ENCODE measurements around the gene CLCN7. TPM values are rescaled to one million over a fixed set of nuclear protein-coding genes. Genes with fewer than 3 reads are reported as not detected.
"Not testable (repeated sequence)": the region's sequence is repeated elsewhere in the genome, so short reads cannot be mapped to it uniquely, and the experiment has no call there.

The CLCN7 gene
- total RNA-seq, 1 experiment from 2014 or later = 8.9 TPM

- Histone ChIP-seq H4K20me1 (ENCODE audit: insufficient read depth, low read depth, low read length) (no peaks in the 10 kb centered on the region), H3K79me2 (ENCODE audit: low read length) (peaks cover 7% of the 10 kb centered on the region), H3K27ac (ENCODE audit: low read length) (no peak overlapping the region), H3K4me3 (ENCODE audit: low read length) (no peak overlapping the region), H3K27me3 (ENCODE audit: low read length) (no peaks in the 10 kb centered on the region), H3K9me2 (replicated peaks; ENCODE audit: insufficient read depth, low read length) (no peaks in the 10 kb centered on the region), H3K9me3 (ENCODE audit: low read length) (no peaks in the 10 kb centered on the region), H3K4me2 (ENCODE audit: low read depth, low read length, poor library complexity, severe bottlenecking) (no peak overlapping the region), H3K36me3 (ENCODE audit: insufficient read depth, low read length) (no peaks in the 10 kb centered on the region), H3K4me1 (ENCODE audit: low read length) (peaks cover 12% of the 10 kb centered on the region), H3K9ac (ENCODE audit: low read length) (no peak overlapping the region), H2AFZ (ENCODE audit: low read length) (no peak overlapping the region)
- DNase-seq = no peak
Observed at GRCh38 chr16:1471569-1472194, 3.1 kb downstream of the CLCN7 start.

- Histone ChIP-seq H3K79me2 (ENCODE audit: low read length) (peaks cover 7% of the 10 kb centered on the region), H3K27me3 (ENCODE audit: low read length) (no peaks in the 10 kb centered on the region), H3K27ac (ENCODE audit: low read length) (no peak overlapping the region), H3K4me1 (ENCODE audit: low read length) (peaks cover 11% of the 10 kb centered on the region), H2AFZ (ENCODE audit: low read length) (no peak overlapping the region), H3K4me2 (ENCODE audit: low read depth, low read length, poor library complexity, severe bottlenecking) (no peak overlapping the region), H3K4me3 (ENCODE audit: low read length) (no peak overlapping the region), H3K9me2 (replicated peaks; ENCODE audit: insufficient read depth, low read length) (no peaks in the 10 kb centered on the region), H4K20me1 (ENCODE audit: insufficient read depth, low read depth, low read length) (no peaks in the 10 kb centered on the region), H3K9ac (ENCODE audit: low read length) (no peak overlapping the region), H3K36me3 (ENCODE audit: insufficient read depth, low read length) (no peaks in the 10 kb centered on the region), H3K9me3 (ENCODE audit: low read length) (no peaks in the 10 kb centered on the region)
- DNase-seq = no peak
Observed at GRCh38 chr16:1470481-1471251, 4.2 kb downstream of the CLCN7 start.

GRCh38 chr16:1469693-1470201 lies 5.1 kb downstream of the CLCN7 start:
- H3K9ac ChIP-seq (ENCODE audit: low read length) = no peak overlapping the region

GRCh38 chr16:1469141-1469540 lies 5.7 kb downstream of the CLCN7 start:
- not testable (repeated sequence) for H3K4me2 ChIP-seq (ENCODE audit: low read depth, low read length, poor library complexity, severe bottlenecking); H3K4me1 ChIP-seq (ENCODE audit: low read length); H3K9me2 ChIP-seq (replicated peaks; ENCODE audit: insufficient read depth, low read length); DNase-seq; H3K9me3 ChIP-seq (ENCODE audit: low read length); H3K27me3 ChIP-seq (ENCODE audit: low read length); H4K20me1 ChIP-seq (ENCODE audit: insufficient read depth, low read depth, low read length); H3K27ac ChIP-seq (ENCODE audit: low read length); H3K79me2 ChIP-seq (ENCODE audit: low read length); H3K36me3 ChIP-seq (ENCODE audit: insufficient read depth, low read length); H3K9ac ChIP-seq (ENCODE audit: low read length); H3K4me3 ChIP-seq (ENCODE audit: low read length); H2AFZ ChIP-seq (ENCODE audit: low read length)

More at GRCh38 chr16:1469693-1470201, 5.1 kb downstream of the CLCN7 start:
- Histone ChIP-seq H3K4me3 (ENCODE audit: low read length) (no peak overlapping the region), H3K27me3 (ENCODE audit: low read length) (no peaks in the 10 kb centered on the region), H3K4me1 (ENCODE audit: low read length) (peaks cover 4% of the 10 kb centered on the region), H4K20me1 (ENCODE audit: insufficient read depth, low read depth, low read length) (no peaks in the 10 kb centered on the region), H3K4me2 (ENCODE audit: low read depth, low read length, poor library complexity, severe bottlenecking) (no peak overlapping the region), H3K9me3 (ENCODE audit: low read length) (no peaks in the 10 kb centered on the region), H3K27ac (ENCODE audit: low read length) (no peak overlapping the region), H3K36me3 (ENCODE audit: insufficient read depth, low read length) (no peaks in the 10 kb centered on the region), H3K79me2 (ENCODE audit: low read length) (peaks cover 7% of the 10 kb centered on the region), H3K9me2 (replicated peaks; ENCODE audit: insufficient read depth, low read length) (no peaks in the 10 kb centered on the region), H2AFZ (ENCODE audit: low read length) (no peak overlapping the region)
- no peak for DNase-seq

GRCh38 chr16:1468426-1468810 lies 6.4 kb downstream of the CLCN7 start:
- Histone ChIP-seq H3K4me1 (ENCODE audit: low read length) (no peaks in the 10 kb centered on the region), H3K36me3 (ENCODE audit: insufficient read depth, low read length) (no peaks in the 10 kb centered on the region), H3K4me3 (ENCODE audit: low read length) (no peak overlapping the region), H3K79me2 (ENCODE audit: low read length) (no peaks in the 10 kb centered on the region), H2AFZ (ENCODE audit: low read length) (no peak overlapping the region), H3K9me3 (ENCODE audit: low read length) (no peaks in the 10 kb centered on the region), H3K4me2 (ENCODE audit: low read depth, low read length, poor library complexity, severe bottlenecking) (no peak overlapping the region), H3K27me3 (ENCODE audit: low read length) (no peaks in the 10 kb centered on the region), H3K9me2 (replicated peaks; ENCODE audit: insufficient read depth, low read length) (no peaks in the 10 kb centered on the region), H4K20me1 (ENCODE audit: insufficient read depth, low read depth, low read length) (no peaks in the 10 kb centered on the region), H3K9ac (ENCODE audit: low read length) (no peak overlapping the region), H3K27ac (ENCODE audit: low read length) (no peak overlapping the region)
- no peak for DNase-seq

GRCh38 chr16:1466968-1467521 lies 7.8 kb downstream of the CLCN7 start:
- Histone ChIP-seq H2AFZ (ENCODE audit: low read length) (no peak overlapping the region), H3K4me1 (ENCODE audit: low read length) (no peaks in the 10 kb centered on the region), H3K27ac (ENCODE audit: low read length) (no peak overlapping the region), H3K9me2 (replicated peaks; ENCODE audit: insufficient read depth, low read length) (no peaks in the 10 kb centered on the region), H3K9ac (ENCODE audit: low read length) (no peak overlapping the region), H3K27me3 (ENCODE audit: low read length) (no peaks in the 10 kb centered on the region), H3K4me3 (ENCODE audit: low read length) (no peak overlapping the region), H3K36me3 (ENCODE audit: insufficient read depth, low read length) (no peaks in the 10 kb centered on the region), H4K20me1 (ENCODE audit: insufficient read depth, low read depth, low read length) (no peaks in the 10 kb centered on the region), H3K9me3 (ENCODE audit: low read length) (no peaks in the 10 kb centered on the region), H3K4me2 (ENCODE audit: low read depth, low read length, poor library complexity, severe bottlenecking) (no peak overlapping the region), H3K79me2 (ENCODE audit: low read length) (no peaks in the 10 kb centered on the region)
- no peak for DNase-seq

GRCh38 chr16:1466054-1466453 lies 8.8 kb downstream of the CLCN7 start:
- Histone ChIP-seq H3K27me3 (ENCODE audit: low read length) (no peaks in the 10 kb centered on the region), H2AFZ (ENCODE audit: low read length) (no peak overlapping the region), H3K9me2 (replicated peaks; ENCODE audit: insufficient read depth, low read length) (no peaks in the 10 kb centered on the region), H3K4me1 (ENCODE audit: low read length) (no peaks in the 10 kb centered on the region), H3K27ac (ENCODE audit: low read length) (no peak overlapping the region), H3K4me2 (ENCODE audit: low read depth, low read length, poor library complexity, severe bottlenecking) (no peak overlapping the region), H4K20me1 (ENCODE audit: insufficient read depth, low read depth, low read length) (no peaks in the 10 kb centered on the region), H3K4me3 (ENCODE audit: low read length) (no peak overlapping the region), H3K9me3 (ENCODE audit: low read length) (no peaks in the 10 kb centered on the region), H3K79me2 (ENCODE audit: low read length) (no peaks in the 10 kb centered on the region), H3K36me3 (ENCODE audit: insufficient read depth, low read length) (no peaks in the 10 kb centered on the region), H3K9ac (ENCODE audit: low read length) (no peak overlapping the region)
- no peak for DNase-seq

- no peak overlapping the region for H3K9ac ChIP-seq (ENCODE audit: low read length)
- no peaks in the 10 kb centered on the region for H3K4me1 ChIP-seq (ENCODE audit: low read length)
- H3K9me2 ChIP-seq (replicated peaks; ENCODE audit: insufficient read depth, low read length) = no peaks in the 10 kb centered on the region
- H3K27me3 ChIP-seq (ENCODE audit: low read length) = no peaks in the 10 kb centered on the region
- H3K9me3 ChIP-seq (ENCODE audit: low read length) = no peaks in the 10 kb centered on the region
- H2AFZ ChIP-seq (ENCODE audit: low read length) = no peak overlapping the region
- no peak overlapping the region for H3K4me3 ChIP-seq (ENCODE audit: low read length)
- H3K4me2 ChIP-seq (ENCODE audit: low read depth, low read length, poor library complexity, severe bottlenecking) = no peak overlapping the region
- no peak for DNase-seq
- no peaks in the 10 kb centered on the region for H3K79me2 ChIP-seq (ENCODE audit: low read length)
- H3K36me3 ChIP-seq (ENCODE audit: insufficient read depth, low read length) = no peaks in the 10 kb centered on the region
- no peak overlapping the region for H3K27ac ChIP-seq (ENCODE audit: low read length)
- no peaks in the 10 kb centered on the region for H4K20me1 ChIP-seq (ENCODE audit: insufficient read depth, low read depth, low read length)
Observed at GRCh38 chr16:1465567-1465915, 9.3 kb downstream of the CLCN7 start.

Data from Karpas-422 (cell line).